ENCODE data around the gene WNT2. TPM values are rescaled to one million over a fixed set of nuclear protein-coding genes. Genes with fewer than 3 reads are reported as not detected.

Gene WNT2
- total RNA-seq, 4 donors from 2014 or later, result not detected

DNA sequence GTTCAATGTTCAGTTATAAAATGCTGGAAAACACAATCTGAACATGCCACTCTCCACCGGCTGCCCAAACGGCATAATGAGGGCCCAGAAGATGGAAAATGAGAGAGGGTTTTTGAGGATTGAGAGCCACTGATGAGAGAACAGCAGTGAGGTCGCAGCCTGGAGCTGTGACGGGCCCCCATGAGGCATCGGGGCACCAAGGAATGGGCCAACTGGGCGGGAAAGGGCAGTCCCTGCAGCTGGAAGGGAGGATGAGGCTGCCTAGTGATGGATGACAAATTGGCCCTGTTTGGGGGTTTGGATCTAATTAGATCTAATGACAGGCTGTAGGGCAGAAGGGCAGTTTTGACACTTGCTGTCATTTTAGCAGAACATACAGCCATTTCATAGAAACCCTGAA lies 39.1 kb downstream of the WNT2 start:
- TF ChIP-seq CTCF (IDR thresholded peaks at IDR 0.05), result no peak
- DNase-seq, result no peak
- no peaks in the 10 kb centered on the region for H3K9me3 ChIP-seq
- H3K27me3 ChIP-seq, result no peaks in the 10 kb centered on the region
- H3K4me3 ChIP-seq, result no peak overlapping the region
- H3K27ac ChIP-seq, result no peak overlapping the region
- H3K4me1 ChIP-seq, result no peaks in the 10 kb centered on the region
- H3K36me3 ChIP-seq, result no peaks in the 10 kb centered on the region

- H3K4me3 ChIP-seq, result no peak overlapping the region
- no peaks in the 10 kb centered on the region for H3K36me3 ChIP-seq
- no peaks in the 10 kb centered on the region for H3K27me3 ChIP-seq
- DNase-seq, result no peak
- no peaks in the 10 kb centered on the region for H3K9me3 ChIP-seq
- no peak overlapping the region for H3K27ac ChIP-seq
- no peaks in the 10 kb centered on the region for H3K4me1 ChIP-seq
- no peak for TF ChIP-seq POLR2A (IDR thresholded peaks at IDR 0.05)
- no peak for TF ChIP-seq CTCF (IDR thresholded peaks at IDR 0.05)
Observed at GRCh38 chr7:117283371-117283770, 39.5 kb downstream of the WNT2 start.

- Histone ChIP-seq H3K9me3 (no peaks in the 10 kb centered on the region), H3K4me1 (no peaks in the 10 kb centered on the region), H3K27ac (no peak overlapping the region), H3K27me3 (no peaks in the 10 kb centered on the region), H3K36me3 (no peaks in the 10 kb centered on the region), H3K4me3 (no peak overlapping the region)
- no peak for TF ChIP-seq POLR2A (IDR thresholded peaks at IDR 0.05)
- DNase-seq, result no peak
Observed at GRCh38 chr7:117282239-117282812, 40.5 kb downstream of the WNT2 start.

DNA sequence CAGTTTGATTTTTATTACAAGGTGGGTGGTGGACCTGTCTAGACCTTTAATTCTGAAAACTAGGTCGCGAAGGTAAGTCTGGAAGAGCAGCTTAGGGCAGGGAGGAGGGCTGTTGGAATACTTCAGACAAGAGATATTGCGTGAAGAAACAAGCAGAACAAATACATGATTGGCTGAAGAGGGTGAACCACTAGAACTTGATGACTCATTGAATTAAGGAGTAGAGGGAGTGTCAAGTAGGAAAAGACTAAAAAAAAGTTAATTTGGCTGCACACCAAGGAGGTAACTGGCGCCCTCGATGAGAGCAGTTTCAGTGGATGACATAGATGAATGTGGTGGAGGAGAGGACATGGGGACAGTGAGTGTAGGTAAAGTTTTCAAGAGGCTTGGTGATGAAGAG lies 41.3 kb downstream of the WNT2 start:
- Histone ChIP-seq H3K4me1 (no peaks in the 10 kb centered on the region), H3K27me3 (no peaks in the 10 kb centered on the region), H3K36me3 (no peaks in the 10 kb centered on the region), H3K4me3 (no peak overlapping the region), H3K27ac (no peak overlapping the region), H3K9me3 (no peaks in the 10 kb centered on the region)
- DNase-seq, result no peak
- TF ChIP-seq POLR2A (IDR thresholded peaks at IDR 0.05) (no peak), CTCF (IDR thresholded peaks at IDR 0.05) (no peak)

GRCh38 chr7:117279931-117280557 lies 42.8 kb downstream of the WNT2 start:
- no peaks in the 10 kb centered on the region for H3K4me1 ChIP-seq
- H3K9me3 ChIP-seq, result no peaks in the 10 kb centered on the region
- no peaks in the 10 kb centered on the region for H3K27me3 ChIP-seq
- no peak for TF ChIP-seq POLR2A (IDR thresholded peaks at IDR 0.05)
- DNase-seq, result no peak
- H3K36me3 ChIP-seq, result no peaks in the 10 kb centered on the region
- H3K4me3 ChIP-seq, result no peak overlapping the region
- H3K27ac ChIP-seq, result no peak overlapping the region

GRCh38 chr7:117279203-117279602 lies 43.7 kb downstream of the WNT2 start:
- no peaks in the 10 kb centered on the region for H3K4me1 ChIP-seq
- H3K36me3 ChIP-seq, result no peaks in the 10 kb centered on the region
- no peaks in the 10 kb centered on the region for H3K9me3 ChIP-seq
- no peak for DNase-seq
- H3K4me3 ChIP-seq, result no peak overlapping the region
- H3K27ac ChIP-seq, result no peak overlapping the region
- no peak for TF ChIP-seq POLR2A (IDR thresholded peaks at IDR 0.05)
- no peaks in the 10 kb centered on the region for H3K27me3 ChIP-seq

DNA sequence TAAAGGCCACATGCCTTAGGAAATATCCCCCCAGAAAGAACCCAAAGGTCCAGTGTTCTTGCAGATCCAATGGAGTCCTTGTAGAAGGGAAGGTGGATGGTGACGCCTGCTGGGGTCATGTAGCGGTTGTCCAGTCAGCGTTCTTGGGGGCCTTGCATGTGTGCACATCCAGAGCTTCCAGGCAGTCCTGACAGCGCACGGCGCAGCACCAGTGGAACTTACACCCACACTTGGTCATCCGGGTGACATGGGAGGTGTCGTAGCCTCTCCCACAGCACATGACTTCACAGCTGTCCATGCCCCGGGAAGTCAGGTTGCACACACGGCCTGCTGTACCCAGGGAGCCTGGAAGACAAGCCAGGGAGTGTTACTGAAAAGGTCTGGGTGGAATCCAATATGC lies 44.8 kb downstream of the WNT2 start:
- Histone ChIP-seq H3K27ac (no peak overlapping the region), H3K27me3 (no peaks in the 10 kb centered on the region), H3K9me3 (no peaks in the 10 kb centered on the region), H3K4me3 (no peak overlapping the region), H3K36me3 (no peaks in the 10 kb centered on the region), H3K4me1 (no peaks in the 10 kb centered on the region)
- no peak for DNase-seq
- TF ChIP-seq CTCF (IDR thresholded peaks at IDR 0.05), result no peak
- TF ChIP-seq POLR2A (IDR thresholded peaks at IDR 0.05), result no peak
